T-helper 22 cell (primary cell): ENCODE measurements around the gene LILRA2.
"Not testable (repeated sequence)": the region's sequence is repeated elsewhere in the genome, so short reads cannot be mapped to it uniquely, and the experiment has no call there.

ENCODE experiments used
- DNase-seq: peaks from one replicate; pipeline ENCODE4 v3.0.0-alpha.2; 2020; ENCODE audit warnings: low read depth

Gene LILRA2

GRCh38 chr19:54571715-54572615 is 1.6 kb upstream of the LILRA2 start:
- DNase-seq: not testable (repeated sequence)

GRCh38 chr19:54572696-54573311 is 786 bp upstream of the LILRA2 start:
- DNase-seq: no peak

GRCh38 chr19:54574051-54574450 is 461 bp downstream of the LILRA2 start:
- DNase-seq: no peak

DNA sequence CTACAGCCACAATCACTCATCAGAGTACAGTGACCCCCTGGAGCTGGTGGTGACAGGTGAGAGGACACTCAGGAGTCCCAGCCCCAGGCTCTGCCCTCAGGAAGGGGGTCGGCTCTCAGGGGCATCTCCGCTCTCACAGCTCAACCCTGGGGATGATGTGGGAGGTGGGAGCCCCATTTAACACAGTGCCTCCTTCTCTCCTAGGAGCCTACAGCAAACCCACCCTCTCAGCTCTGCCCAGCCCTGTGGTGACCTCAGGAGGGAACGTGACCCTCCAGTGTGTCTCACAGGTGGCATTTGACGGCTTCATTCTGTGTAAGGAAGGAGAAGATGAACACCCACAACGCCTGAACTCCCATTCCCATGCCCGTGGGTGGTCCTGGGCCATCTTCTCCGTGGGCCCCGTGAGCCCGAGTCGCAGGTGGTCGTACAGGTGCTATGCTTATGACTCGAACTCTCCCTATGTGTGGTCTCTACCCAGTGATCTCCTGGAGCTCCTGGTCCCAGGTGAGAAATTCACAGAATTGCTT is 1.0 kb downstream of the LILRA2 start:
- DNase-seq: no peak

- not testable (repeated sequence) for DNase-seq
These were observed 1.6 kb downstream of the LILRA2 start for GRCh38 chr19:54575205-54575604.

GRCh38 chr19:54576411-54576976 is 2.9 kb downstream of the LILRA2 start:
- no peak for DNase-seq

DNA sequence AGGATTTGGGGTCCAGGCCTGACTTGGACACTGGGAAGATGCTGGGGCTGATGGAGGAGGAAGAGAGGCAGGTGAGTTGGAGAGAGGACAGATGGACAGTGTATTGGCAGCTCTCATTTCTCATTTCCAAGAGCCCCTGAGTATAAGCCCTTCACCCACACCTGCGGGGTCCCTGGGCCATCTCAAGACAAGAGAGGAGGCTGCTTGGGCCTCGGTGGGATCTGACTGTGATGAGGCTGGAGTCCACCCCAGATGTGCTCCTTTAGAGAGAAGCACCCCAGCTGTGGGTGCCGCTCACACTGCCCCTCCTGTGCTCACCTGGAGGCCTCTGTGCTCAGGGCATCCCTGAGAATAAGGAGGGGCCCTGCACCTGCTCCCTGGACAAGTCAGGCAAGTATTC is 3.7 kb downstream of the LILRA2 start:
- no peak for DNase-seq

DNA sequence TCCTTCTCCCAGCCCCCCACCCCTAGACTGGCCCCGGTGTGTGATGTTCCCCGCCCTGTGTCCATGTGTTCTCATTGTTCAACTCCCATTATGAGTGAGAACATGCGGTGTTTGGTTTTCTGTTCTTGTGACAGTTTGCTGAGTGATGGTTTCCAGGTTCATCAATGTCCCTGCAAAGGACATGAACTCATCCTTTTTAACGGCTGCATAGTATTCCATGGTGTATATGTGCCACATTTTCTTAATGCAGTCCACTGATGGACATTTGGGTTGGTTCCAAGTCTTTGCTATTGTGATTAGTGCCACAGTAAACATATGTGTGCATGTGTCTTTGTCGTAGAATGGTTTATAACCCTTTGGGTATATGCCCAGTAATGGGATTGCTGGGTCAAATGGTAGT is 4.7 kb downstream of the LILRA2 start:
- not testable (repeated sequence) for DNase-seq

DNA sequence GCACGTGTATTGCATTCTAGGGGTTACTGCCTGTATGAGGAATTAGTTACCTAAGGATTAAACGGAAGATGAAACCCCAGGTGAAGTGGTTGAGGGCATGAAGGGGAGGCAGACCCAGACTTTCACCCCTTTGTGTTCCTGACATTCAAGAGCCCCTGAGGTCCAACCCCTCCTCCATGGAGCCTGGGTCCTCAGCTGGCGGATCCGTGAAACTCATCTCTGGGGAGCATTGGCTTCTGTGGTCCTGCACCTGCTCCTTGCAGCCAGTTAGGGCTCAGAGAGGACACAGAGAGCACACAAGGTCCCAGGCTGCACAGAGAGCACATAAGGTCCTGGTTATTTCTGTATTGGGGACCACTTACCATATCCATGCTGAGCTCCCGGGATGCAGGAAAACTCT is 12.8 kb downstream of the LILRA2 start:
- DNase-seq: no peak

DNA sequence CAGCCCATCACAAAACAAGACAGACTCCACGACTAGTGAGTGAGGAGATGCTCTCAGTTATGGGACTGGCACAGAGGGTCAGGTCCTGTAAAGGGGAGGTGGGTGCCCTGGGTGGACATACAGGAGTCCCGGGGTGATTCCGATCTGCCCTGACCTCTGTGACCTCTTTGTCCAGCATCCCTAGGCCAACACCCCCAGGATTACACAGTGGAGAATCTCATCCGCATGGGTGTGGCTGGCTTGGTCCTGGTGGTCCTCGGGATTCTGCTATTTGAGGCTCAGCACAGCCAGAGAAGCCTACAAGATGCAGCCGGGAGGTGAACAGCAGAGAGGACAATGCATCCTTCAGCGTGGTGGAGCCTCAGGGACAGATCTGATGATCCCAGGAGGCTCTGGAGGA is 13.4 kb downstream of the LILRA2 start:
- DNase-seq: no peak

DNA sequence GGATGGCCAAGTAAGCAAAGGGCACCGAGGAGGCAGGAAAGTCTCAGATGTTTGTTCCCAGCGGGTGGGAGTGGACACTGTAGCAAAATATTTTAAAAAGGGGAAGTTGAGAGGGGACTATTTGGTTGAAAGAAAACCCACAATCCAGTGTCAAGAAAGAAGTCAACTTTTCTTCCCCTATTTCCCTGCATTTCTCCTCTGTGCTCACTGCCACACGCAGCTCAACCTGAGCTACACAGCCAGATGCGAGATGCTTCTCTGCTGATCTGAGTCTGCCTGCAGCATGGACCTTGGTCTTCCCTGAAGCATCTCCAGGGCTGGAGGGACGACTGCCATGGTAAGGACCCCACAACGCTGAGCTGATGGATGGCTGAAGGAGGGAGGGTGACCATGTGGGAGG is 19.9 kb downstream of the LILRA2 start, which contains the start of gene LILRA1:
Gene LILRA1 (plus strand): TSS at position 188 of the 400 bp plus-strand sequence. CDS start 613 bp downstream, outside the sequence.
- DNase-seq: not testable (repeated sequence)

DNA sequence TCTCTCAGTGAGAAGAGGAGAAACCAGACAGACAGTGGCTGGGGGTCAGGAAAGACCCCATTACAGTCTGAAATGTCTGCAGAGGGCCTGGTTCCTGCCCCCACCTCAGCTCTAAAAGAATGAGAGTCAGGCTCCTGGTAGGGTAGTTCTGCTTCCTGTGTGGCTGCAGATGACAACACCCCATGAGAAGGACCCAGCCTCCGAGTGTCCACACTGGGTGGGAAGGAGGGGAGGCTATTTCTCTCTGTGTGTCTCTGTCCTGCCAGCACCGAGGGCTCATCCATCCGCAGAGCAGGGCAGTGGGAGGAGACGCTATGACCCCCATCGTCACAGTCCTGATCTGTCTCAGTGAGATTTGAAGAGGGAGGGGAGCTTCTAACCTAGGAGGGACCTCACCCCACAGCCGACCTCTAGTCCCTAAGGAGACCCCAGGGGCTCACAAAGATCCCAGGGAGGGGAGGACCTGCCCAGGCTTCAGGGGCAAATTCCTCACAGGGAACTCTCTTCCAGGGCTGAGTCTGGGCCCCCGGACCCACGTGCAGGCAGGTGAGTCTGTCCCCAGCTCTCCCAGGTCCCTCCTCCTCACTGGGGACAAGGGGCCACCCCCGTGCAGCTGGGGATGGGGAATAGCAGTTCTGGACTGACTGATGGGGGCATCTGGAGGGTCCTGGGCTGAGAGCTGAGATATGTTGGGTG is 20.5 kb downstream of the LILRA2 start:
- DNase-seq: not testable (repeated sequence)

GRCh38 chr19:54594737-54595136 is 21.1 kb downstream of the LILRA2 start:
- no peak for DNase-seq

DNA sequence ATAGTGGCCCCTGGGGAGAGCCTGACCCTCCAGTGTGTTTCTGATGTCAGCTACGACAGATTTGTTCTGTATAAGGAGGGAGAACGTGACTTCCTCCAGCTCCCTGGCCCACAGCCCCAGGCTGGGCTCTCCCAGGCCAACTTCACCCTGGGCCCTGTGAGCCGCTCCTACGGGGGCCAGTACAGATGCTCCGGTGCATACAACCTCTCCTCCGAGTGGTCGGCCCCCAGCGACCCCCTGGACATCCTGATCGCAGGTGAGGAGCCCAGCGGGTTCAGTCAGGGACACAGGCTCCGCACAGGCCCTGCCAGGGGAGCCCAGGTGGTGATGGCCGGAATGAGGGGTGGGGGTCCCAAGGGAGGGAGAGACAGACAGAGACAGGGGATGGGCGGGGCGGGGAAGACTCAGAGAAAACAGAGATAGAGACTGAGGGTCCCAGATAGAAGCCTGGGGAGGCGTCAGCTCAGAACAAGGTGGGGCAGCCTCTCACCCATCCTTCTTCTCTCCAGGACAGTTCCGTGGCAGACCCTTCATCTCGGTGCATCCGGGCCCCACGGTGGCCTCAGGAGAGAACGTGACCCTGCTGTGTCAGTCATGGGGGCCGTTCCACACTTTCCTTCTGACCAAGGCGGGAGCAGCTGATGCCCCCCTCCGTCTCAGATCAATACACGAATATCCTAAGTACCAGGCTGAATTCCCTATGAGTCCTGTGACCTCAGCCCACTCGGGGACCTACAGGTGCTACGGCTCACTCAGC is 22.3 kb downstream of the LILRA2 start:
- DNase-seq: not testable (repeated sequence)

DNA sequence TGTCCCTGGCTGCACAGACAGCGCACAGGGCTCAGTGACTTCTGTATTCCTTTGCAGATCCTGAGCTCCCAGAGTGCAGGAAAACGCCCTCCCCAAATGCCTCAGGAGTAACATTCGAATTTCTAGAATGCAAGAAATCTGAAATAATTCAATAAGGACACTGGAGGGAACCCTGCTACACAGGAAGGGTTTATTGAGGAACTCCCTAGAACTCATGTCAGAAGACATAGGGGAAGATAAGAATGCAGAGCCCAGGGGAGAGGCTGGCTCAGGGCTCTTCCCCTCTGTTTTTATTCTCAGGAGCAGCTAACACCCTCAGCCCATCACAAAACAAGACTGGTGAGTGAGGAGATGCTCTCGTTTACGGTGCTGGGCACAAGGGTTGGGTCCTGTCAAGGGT is 26.6 kb downstream of the LILRA2 start:
- no peak for DNase-seq

GRCh38 chr19:54606230-54606629 is 32.6 kb downstream of the LILRA2 start:
- no peak for DNase-seq

DNA sequence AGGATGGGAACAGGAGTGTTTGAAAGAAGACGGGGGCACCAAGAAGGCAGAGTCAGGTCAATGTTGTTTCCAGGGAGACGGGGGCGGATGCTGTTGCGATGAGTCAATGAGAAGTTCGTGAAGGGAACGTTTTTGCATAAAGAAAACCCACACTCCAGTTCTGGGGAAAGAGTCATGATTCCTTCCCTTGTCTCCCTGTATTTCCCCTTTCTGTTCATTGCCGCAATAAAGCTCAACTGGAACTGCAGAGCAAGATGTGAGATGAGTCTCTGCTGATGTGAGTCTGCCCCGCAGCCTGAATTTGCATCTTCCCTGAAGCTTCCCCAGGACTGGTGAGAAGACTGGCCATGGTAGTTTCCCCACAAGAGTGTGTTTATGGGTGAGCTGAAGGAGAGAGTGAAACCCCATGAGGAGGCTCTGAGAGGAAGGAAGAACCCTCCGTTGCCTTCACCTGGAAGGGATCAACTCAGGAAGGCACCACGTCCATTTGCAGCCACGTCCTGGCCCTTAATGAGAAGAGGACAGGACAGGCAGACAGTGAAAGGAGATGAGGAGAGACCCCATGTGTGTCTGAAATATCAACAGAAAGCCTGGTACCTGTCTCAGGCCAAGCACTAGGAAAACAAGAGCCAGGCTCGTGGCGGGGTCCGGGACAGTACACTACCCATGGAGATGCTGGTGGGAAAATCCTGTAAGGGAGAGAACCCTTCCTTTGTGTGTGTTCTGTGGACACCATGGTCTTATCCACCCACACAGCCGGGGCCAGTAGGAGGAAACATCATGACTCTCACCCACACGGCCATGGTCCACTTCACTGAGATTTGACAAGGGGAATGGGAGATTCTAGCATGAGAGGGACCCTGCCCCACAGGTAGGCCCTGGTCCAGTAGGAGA is 33.5 kb downstream of the LILRA2 start:
- DNase-seq: no peak

DNA sequence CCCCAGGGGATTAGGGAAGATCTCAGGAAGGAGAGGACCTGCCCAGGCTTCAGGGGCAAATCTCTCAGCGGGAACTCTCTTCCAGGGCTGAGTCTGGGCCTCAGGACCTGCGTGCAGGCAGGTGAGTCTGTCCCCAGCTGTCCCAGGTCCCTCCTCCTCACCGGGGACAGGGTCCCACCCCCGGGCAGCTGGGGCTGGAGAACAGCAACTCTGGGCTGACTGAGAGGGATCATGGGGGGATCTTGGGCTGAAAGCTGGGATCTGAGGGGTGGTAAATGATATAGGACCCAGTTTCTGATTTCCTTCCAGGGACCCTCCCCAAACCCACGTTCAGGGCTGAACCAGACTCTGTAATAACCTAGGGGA is 34.2 kb downstream of the LILRA2 start:
- DNase-seq: no peak

- DNase-seq: no peak
These were observed 34.6 kb downstream of the LILRA2 start for GRCh38 chr19:54608205-54608604.

DNA sequence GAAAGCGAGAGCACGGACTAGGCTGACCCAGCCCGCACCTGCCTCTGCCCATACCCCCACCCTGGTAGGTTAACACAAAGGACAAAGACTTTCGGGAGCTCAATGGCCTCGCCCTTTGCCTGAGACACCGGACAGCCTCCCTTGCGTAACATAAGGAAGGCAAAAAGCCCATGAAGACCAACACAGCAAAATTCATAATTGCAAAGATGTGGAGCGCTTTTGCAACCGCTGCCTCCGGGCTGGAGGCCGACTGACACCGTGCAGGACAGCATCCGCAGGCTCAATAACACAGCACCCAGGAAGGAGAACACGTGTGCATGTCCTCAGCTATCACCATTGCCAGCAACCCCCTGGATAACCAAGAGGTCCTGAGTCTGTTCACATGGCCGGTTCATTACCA is 35.2 kb downstream of the LILRA2 start:
- DNase-seq: no peak
